PC-9 (cell line): ENCODE results near the gene AP1G1. TPM values are rescaled to one million over a fixed set of nuclear protein-coding genes. Genes with fewer than 3 reads are reported as not detected.

Experiments
- BruUV-seq: library from RNA; stranded (reverse); fragments of 400-500 nt; replicated peaks from 2 replicates; lab custom pipeline; 2021; lab: Mats Ljungman, UMichigan
- CTCF ChIA-PET: fragments of 300-600 bp; sonication (Branson Sonifier 250); formaldehyde crosslinking; loops from one replicate; lab custom pipeline; 2022; ENCODE audit warnings: antibody characterized with exemption; lab: Charles Lee
- POLR2A ChIA-PET: fragments of 300-600 bp; sonication (Branson Sonifier 250); formaldehyde crosslinking; loops from one replicate; lab custom pipeline; 2022; ENCODE audit warnings: antibody characterized with exemption; ENCODE audit not compliant: unreplicated experiment; lab: Charles Lee
- DNase-seq, 2 experiments: peaks; one replicate each; pipeline versions ENCODE4 v3.0.0 to v3.0.0-alpha.2; 2015 to 2022; ENCODE audit warnings: mixed read lengths in 1 of 2
- H2AFZ ChIP-seq: fragments of 200-600 bp; sonication (generic); 2 replicates; pipeline ENCODE4 v1.8.1; 2017; ENCODE audit warnings: antibody characterized with exemption
- H3F3A ChIP-seq: fragments of 200-600 bp; sonication (generic); 2 replicates; pipeline ENCODE4 v1.8.1; 2017; ENCODE audit warnings: antibody characterized with exemption, mild to moderate bottlenecking, low read depth; ENCODE audit not compliant: insufficient read depth
- H3K27ac ChIP-seq: fragments of 200-600 bp; sonication (generic); 2 replicates; pipeline ENCODE4 v1.6.1; 2016; ENCODE audit warnings: mixed run types
- H3K27me3 ChIP-seq: fragments of 200-600 bp; sonication (generic); 2 replicates; pipeline ENCODE4 v1.6.1; 2016; ENCODE audit warnings: low read depth, mixed run types; ENCODE audit not compliant: insufficient read depth
- H3K36me3 ChIP-seq: fragments of 200-600 bp; sonication (generic); 2 replicates; pipeline ENCODE4 v1.6.1; 2016; ENCODE audit warnings: low read depth, mixed run types
- H3K4me1 ChIP-seq: fragments of 200-600 bp; sonication (generic); replicated peaks from 2 replicates; pipeline ENCODE4 v1.6.1; 2016; ENCODE audit warnings: mixed run types; ENCODE audit not compliant: insufficient read depth
- H3K4me2 ChIP-seq: fragments of 200-600 bp; sonication (generic); 2 replicates; pipeline ENCODE4 v1.6.1; 2017; ENCODE audit warnings: mixed run types
- H3K4me3 ChIP-seq: fragments of 200-600 bp; sonication (generic); 2 replicates; pipeline ENCODE4 v1.6.1; 2016; ENCODE audit warnings: mixed run types
- H3K79me2 ChIP-seq: fragments of 200-600 bp; sonication (generic); 2 replicates; pipeline ENCODE4 v1.6.1; 2017; ENCODE audit warnings: low read depth, mixed run types
- H3K9me2 ChIP-seq: fragments of 200-600 bp; sonication (generic); 2 replicates; pipeline ENCODE4 v1.8.1; 2017; ENCODE audit warnings: mild to moderate bottlenecking; ENCODE audit not compliant: insufficient read depth
- H3K9me3 ChIP-seq: fragments of 200-600 bp; sonication (generic); 2 replicates; pipeline ENCODE4 v1.8.1; 2016; ENCODE audit warnings: low read depth; ENCODE audit not compliant: insufficient read depth
- H4K20me1 ChIP-seq: fragments of 200-600 bp; sonication (generic); 2 replicates; pipeline ENCODE4 v1.8.1; 2017; ENCODE audit not compliant: insufficient read depth
- EZH2 ChIP-seq: fragments of 200-600 bp; sonication (generic); IDR thresholded peaks from 2 replicates; pipeline ENCODE4 v1.8.0; 2017; ENCODE audit warnings: antibody characterized with exemption, low read depth
- intact Hi-C: fragments of 100-400 bp; cut with micrococcal nuclease; formaldehyde crosslinking; loops from one replicate; pipeline ENCODE4 v1.10.0; 2022; ENCODE audit not compliant: unreplicated experiment
- total RNA-seq: library from RNA; stranded (reverse); gene quantifications from 2 replicates; pipeline ENCODE4 v1.2.3, GENCODE V29; 2021
- TF ChIP-seq, protein P1 (sequence below): fragments of 200-600 bp; sonication (generic); conservative IDR thresholded peaks from 2 replicates; pipeline ENCODE4 v1.6.1; 2017; ENCODE audit warnings: mixed run types, antibody characterized with exemption, mild to moderate bottlenecking, moderate library complexity

The AP1G1 gene
- total RNA-seq, 1 experiment from 2014 or later, result 72.5 TPM

DNA sequence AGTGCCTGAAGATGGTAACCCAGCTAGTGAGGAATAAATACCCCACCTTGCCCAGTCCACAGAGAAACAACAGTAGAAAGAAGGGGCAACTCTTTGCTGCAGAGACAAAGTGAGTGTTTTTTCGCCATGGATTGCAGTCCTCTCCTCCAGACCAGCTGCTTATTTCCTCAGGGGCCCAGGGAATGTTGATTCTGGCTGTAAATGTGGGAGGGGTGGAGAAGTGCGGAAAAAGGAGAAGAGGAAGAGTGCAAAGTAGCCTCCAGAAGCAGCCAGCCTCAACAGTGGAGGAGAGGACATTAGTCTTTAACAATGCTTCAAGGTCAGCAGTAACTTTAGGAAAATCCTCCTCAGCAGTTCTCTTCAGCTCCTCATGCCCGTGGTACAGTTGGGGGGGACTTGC is 76.0 kb downstream of the AP1G1 start:
- Histone ChIP-seq H3K4me3 (no peak overlapping the region), H3K36me3 (peaks cover 10% of the 10 kb centered on the region; the same call in 1 of the 2 replicates), H3K27me3 (no peaks in the 10 kb centered on the region), H3K27ac (no peak overlapping the region), H2AFZ (no peak overlapping the region), H3K9me2 (no peaks in the 10 kb centered on the region), H4K20me1 (0 out of 2 replicates have a peak, but pooled peaks cover 3% of the 10 kb centered on the region), H3F3A (peaks cover 6% of the 10 kb centered on the region; the same call in 1 of the 2 replicates), H3K9me3 (no peaks in the 10 kb centered on the region), H3K4me1 (no peaks in the 10 kb centered on the region), H3K79me2 (no peaks in the 10 kb centered on the region), H3K4me2 (no peak overlapping the region)
- intact Hi-C loops, result no loop called here
- no TSS peak for BruUV-seq
- CTCF ChIA-PET, result no interaction called here
- no peak for TF ChIP-seq EZH2
- TF ChIP-seq, protein P1, sequence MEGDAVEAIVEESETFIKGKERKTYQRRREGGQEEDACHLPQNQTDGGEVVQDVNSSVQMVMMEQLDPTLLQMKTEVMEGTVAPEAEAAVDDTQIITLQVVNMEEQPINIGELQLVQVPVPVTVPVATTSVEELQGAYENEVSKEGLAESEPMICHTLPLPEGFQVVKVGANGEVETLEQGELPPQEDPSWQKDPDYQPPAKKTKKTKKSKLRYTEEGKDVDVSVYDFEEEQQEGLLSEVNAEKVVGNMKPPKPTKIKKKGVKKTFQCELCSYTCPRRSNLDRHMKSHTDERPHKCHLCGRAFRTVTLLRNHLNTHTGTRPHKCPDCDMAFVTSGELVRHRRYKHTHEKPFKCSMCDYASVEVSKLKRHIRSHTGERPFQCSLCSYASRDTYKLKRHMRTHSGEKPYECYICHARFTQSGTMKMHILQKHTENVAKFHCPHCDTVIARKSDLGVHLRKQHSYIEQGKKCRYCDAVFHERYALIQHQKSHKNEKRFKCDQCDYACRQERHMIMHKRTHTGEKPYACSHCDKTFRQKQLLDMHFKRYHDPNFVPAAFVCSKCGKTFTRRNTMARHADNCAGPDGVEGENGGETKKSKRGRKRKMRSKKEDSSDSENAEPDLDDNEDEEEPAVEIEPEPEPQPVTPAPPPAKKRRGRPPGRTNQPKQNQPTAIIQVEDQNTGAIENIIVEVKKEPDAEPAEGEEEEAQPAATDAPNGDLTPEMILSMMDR, result no peak
- POLR2A ChIA-PET, result no interaction called here
- no peak for DNase-seq

DNA sequence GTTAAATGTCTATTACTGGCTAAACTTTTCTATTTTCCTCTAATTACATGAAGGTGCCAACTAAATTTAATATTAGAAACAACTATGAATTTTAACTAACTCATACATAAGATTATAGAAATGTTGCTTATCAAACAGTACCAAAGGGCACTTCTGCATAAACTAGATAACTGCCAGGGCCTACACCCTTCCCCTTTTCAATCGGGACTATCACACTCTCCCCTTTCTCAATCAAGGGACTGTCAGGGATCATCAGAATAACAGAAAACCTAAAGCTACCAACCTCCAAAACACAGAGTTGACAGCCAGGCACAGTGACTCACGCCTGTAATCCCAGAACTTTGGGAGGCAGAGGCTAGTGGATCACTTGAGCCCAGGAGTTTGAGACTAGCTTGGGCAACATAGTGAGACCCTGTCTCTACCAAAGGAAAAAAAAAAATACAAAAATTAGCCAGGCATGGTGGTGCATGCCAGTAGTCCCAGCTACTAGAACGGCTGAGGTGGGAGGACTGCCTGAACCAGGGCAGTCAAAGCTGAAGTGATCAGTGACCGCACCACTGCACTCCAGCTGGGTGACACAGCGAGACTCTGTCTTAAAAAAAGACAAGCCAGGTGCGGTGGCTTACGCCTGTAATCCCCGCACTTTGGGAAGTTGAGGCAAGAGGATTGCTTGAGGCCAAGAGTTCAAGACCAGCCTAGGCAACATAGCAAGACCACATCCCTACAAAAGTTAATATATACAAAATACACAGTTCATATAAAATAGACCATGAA is 80.9 kb downstream of the AP1G1 start:
- no peaks in the 10 kb centered on the region for H4K20me1 ChIP-seq
- 0 out of 2 replicates have a peak, but pooled peaks cover 3% of the 10 kb centered on the region for H3K36me3 ChIP-seq
- H3K9me2 ChIP-seq, result no peaks in the 10 kb centered on the region
- intact Hi-C loops, result no loop called here
- peaks cover 18% of the 10 kb centered on the region for H3F3A ChIP-seq
- POLR2A ChIA-PET, result no interaction called here
- no peak for DNase-seq
- peaks cover 4% of the 10 kb centered on the region; the same call in 1 of the 2 replicates for H3K4me1 ChIP-seq
- no peak overlapping the region for H3K4me3 ChIP-seq
- no peaks in the 10 kb centered on the region for H3K79me2 ChIP-seq
- BruUV-seq, result no TSS peak
- H3K9me3 ChIP-seq, result no peaks in the 10 kb centered on the region
- H3K4me2 ChIP-seq, result no peak overlapping the region
- H3K27me3 ChIP-seq, result no peaks in the 10 kb centered on the region
- H2AFZ ChIP-seq, result no peak overlapping the region
- CTCF ChIA-PET, result no interaction called here
- TF ChIP-seq, protein P1, result no peak
- TF ChIP-seq EZH2, result no peak
- H3K27ac ChIP-seq, result no peak overlapping the region

- intact Hi-C loops, result no loop called here
- CTCF ChIA-PET, result interaction anchor here (0.6 to 1.0 kb wide), 3 partner anchors 75 to 392 kb away, joined by 3 to 9 read pairs (median 3); no protein-coding TSS in a partner anchor
- BruUV-seq, result no TSS peak
- H4K20me1 ChIP-seq, result no peaks in the 10 kb centered on the region
- no peaks in the 10 kb centered on the region for H3K9me2 ChIP-seq
- no peaks in the 10 kb centered on the region for H3K36me3 ChIP-seq
- no peak overlapping the region for H3K4me2 ChIP-seq
- H3K79me2 ChIP-seq, result peaks cover 5% of the 10 kb centered on the region
- no peak for TF ChIP-seq EZH2
- TF ChIP-seq, protein P1, result no peak
- H3K27ac ChIP-seq, result 0 out of 2 replicates have a peak overlapping the region, but pooled peaks have one; percentile 7
- H3K4me3 ChIP-seq, result no peak overlapping the region
- no peaks in the 10 kb centered on the region for H3K9me3 ChIP-seq
- peaks cover 13% of the 10 kb centered on the region for H3K4me1 ChIP-seq
- DNase-seq, result no peak
- no peaks in the 10 kb centered on the region for H3K27me3 ChIP-seq
- POLR2A ChIA-PET, result no interaction called here
- H3F3A ChIP-seq, result peaks cover 18% of the 10 kb centered on the region
- no peak overlapping the region for H2AFZ ChIP-seq
These were observed 81.9 kb downstream of the AP1G1 start for GRCh38 chr16:71726476-71727315.
